Measurements from ENCODE around the gene IGFBP6.

Gene IGFBP6

DNA sequence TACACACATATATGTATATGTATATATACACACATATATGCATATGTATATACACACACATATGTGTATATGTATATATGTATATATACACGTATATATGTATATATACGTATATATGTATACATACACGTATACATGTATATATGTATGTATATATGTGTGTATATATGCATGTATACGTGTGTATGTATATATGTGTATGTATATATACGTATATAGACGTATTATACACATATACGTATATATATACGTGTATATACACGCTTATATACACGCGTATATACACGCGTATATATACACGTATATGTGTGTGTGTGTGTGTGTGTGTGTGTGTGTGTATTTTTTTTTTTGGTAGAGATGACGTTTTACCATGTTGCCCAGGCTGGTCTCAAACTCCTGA lies 50.2 kb downstream of the IGFBP6 start:
- TF ChIP-seq, protein P1, sequence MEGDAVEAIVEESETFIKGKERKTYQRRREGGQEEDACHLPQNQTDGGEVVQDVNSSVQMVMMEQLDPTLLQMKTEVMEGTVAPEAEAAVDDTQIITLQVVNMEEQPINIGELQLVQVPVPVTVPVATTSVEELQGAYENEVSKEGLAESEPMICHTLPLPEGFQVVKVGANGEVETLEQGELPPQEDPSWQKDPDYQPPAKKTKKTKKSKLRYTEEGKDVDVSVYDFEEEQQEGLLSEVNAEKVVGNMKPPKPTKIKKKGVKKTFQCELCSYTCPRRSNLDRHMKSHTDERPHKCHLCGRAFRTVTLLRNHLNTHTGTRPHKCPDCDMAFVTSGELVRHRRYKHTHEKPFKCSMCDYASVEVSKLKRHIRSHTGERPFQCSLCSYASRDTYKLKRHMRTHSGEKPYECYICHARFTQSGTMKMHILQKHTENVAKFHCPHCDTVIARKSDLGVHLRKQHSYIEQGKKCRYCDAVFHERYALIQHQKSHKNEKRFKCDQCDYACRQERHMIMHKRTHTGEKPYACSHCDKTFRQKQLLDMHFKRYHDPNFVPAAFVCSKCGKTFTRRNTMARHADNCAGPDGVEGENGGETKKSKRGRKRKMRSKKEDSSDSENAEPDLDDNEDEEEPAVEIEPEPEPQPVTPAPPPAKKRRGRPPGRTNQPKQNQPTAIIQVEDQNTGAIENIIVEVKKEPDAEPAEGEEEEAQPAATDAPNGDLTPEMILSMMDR (IDR thresholded peaks at IDR 0.05; ENCODE audit: control extremely low read depth, extremely low read depth, low read depth, missing control alignments): no peak
- ChIA-PET CTCF (no interaction called here), POLR2A (no interaction called here)
- no peak for DNase-seq (ENCODE audit: extremely low spot score)

DNA sequence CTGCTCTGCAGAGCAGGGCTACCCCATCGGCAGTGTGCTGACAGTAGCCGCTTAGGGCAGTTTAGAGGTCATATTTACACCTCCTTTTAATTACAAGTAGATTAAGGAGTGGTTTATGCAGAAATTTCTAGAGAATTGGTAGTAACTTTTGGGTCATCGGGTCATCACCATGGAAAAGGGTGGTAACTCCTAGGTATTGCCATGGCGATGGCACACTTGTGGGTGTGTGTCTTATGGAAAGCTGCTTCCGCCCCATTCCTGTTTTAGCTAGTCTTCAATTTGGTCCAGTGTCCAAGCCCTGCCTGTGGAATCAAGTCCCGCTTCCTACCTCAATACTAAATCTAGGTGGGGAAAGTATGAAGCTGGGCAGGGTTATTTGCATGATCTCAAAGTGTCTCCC lies 53.6 kb downstream of the IGFBP6 start:
- TF ChIP-seq, protein P1 (IDR thresholded peaks at IDR 0.05; ENCODE audit: control extremely low read depth, extremely low read depth, low read depth, missing control alignments): no peak
- ChIA-PET CTCF (interaction anchor here (1.0 to 1.6 kb wide), 3 partner anchors 9 to 63 kb away, joined by 3 to 14 read pairs (median 3); no protein-coding TSS in a partner anchor), POLR2A (no interaction called here)
- no peak for DNase-seq (ENCODE audit: extremely low spot score)
